HFFc6 (cell line): Measurements from ENCODE around the gene FRMPD4. TPM values are rescaled to one million over a fixed set of nuclear protein-coding genes. Genes with fewer than 3 reads are reported as not detected.
A peak's percentile ranks its signal among the peaks of the same experiment; 100 is the strongest.

ENCODE experiments used
- DNase-seq: peaks from one replicate; pipeline ENCODE4 v3.0.0-alpha.2; 2018
- H3K27ac Mint-ChIP-seq: 2 replicates; pipeline ENCODE4 v1.8.0; 2020; ENCODE audit warnings: mild to moderate bottlenecking, mixed read lengths
- H3K27me3 Mint-ChIP-seq: 2 replicates; pipeline ENCODE4 v1.8.0; 2021; ENCODE audit warnings: mild to moderate bottlenecking, moderate library complexity, mixed read lengths; ENCODE audit not compliant: insufficient read depth
- H3K36me3 Mint-ChIP-seq: 2 replicates; pipeline ENCODE4 v1.8.0; 2021; ENCODE audit warnings: low read depth, mixed read lengths
- H3K4me1 Mint-ChIP-seq: 2 replicates; pipeline ENCODE4 v1.8.0; 2020; ENCODE audit warnings: low read depth, mixed read lengths
- H3K4me3 Mint-ChIP-seq: 2 replicates; pipeline ENCODE4 v1.8.0; 2020; ENCODE audit warnings: mild to moderate bottlenecking, moderate library complexity, mixed read lengths
- H3K9me3 Mint-ChIP-seq: 2 replicates; pipeline ENCODE4 v1.8.0; 2020; ENCODE audit warnings: mild to moderate bottlenecking, mixed read lengths
- CTCF ChIP-seq: fragments of 200-600 bp; sonication (generic); IDR thresholded peaks from 2 replicates; pipeline ENCODE4 v1.5.0; 2021; ENCODE audit warnings: antibody characterized with exemption, mild to moderate bottlenecking
- total RNA-seq, 6 experiments: library from RNA; stranded (reverse); fragmentation: NEBNext Ultra II Directional; extraction: Animal tissue kit (Norgen Biotek cat#: 25700); gene quantifications; 2 replicates in 1 of 6; 3 replicates in 5 of 6; pipeline ENCODE4 v1.2.3, GENCODE V29; 2021

FRMPD4 gene
- total RNA-seq, 6 experiments from 2014 or later: 0.09 to 0.55 (median 0.47) TPM

- Mint-ChIP-seq H3K4me3 (no peak overlapping the region), H3K36me3 (no peaks in the 10 kb centered on the region), H3K27me3 (no peaks in the 10 kb centered on the region), H3K4me1 (no peaks in the 10 kb centered on the region), H3K9me3 (no peaks in the 10 kb centered on the region), H3K27ac (no peak overlapping the region)
- TF ChIP-seq CTCF: no peak
- DNase-seq: no peak
Measured at GRCh38 chrX:12548746-12549145, 410.5 kb downstream of the FRMPD4 start.

GRCh38 chrX:12554206-12554605 is 415.9 kb downstream of the FRMPD4 start:
- Mint-ChIP-seq H3K27me3 (no peaks in the 10 kb centered on the region), H3K27ac (no peak overlapping the region), H3K4me1 (no peaks in the 10 kb centered on the region), H3K36me3 (no peaks in the 10 kb centered on the region), H3K4me3 (no peak overlapping the region), H3K9me3 (no peaks in the 10 kb centered on the region)
- no peak for TF ChIP-seq CTCF
- no peak for DNase-seq

- peak; percentile 47 for DNase-seq
Measured at GRCh38 chrX:12563121-12563520, 424.8 kb downstream of the FRMPD4 start.

GRCh38 chrX:12564221-12564620 is 425.9 kb downstream of the FRMPD4 start:
- peaks cover 10% of the 10 kb centered on the region; the same call in 1 of the 2 replicates for H3K4me1 Mint-ChIP-seq
- H3K27me3 Mint-ChIP-seq: no peaks in the 10 kb centered on the region; the same call in none of the 2 replicates
- H3K4me3 Mint-ChIP-seq: no peak overlapping the region
- DNase-seq: no peak
- no peaks in the 10 kb centered on the region for H3K36me3 Mint-ChIP-seq
- TF ChIP-seq CTCF: no peak
- H3K9me3 Mint-ChIP-seq: no peaks in the 10 kb centered on the region
- no peak overlapping the region for H3K27ac Mint-ChIP-seq

More at GRCh38 chrX:12563121-12563520, 424.8 kb downstream of the FRMPD4 start:
- H3K4me1 Mint-ChIP-seq: peaks cover 10% of the 10 kb centered on the region; the same call in 1 of the 2 replicates
- H3K27me3 Mint-ChIP-seq: no peaks in the 10 kb centered on the region; the same call in none of the 2 replicates
- no peaks in the 10 kb centered on the region for H3K36me3 Mint-ChIP-seq
- no peak overlapping the region for H3K27ac Mint-ChIP-seq
- H3K4me3 Mint-ChIP-seq: peak overlapping the region; percentile 22; the same call in 1 of the 2 replicates
- no peaks in the 10 kb centered on the region for H3K9me3 Mint-ChIP-seq
- TF ChIP-seq CTCF: no peak

GRCh38 chrX:12567857-12568256 is 429.6 kb downstream of the FRMPD4 start:
- DNase-seq: no peak
- TF ChIP-seq CTCF: peak; percentile 72

More at GRCh38 chrX:12567857-12568256, 429.6 kb downstream of the FRMPD4 start:
- no peak overlapping the region for H3K27ac Mint-ChIP-seq
- H3K4me3 Mint-ChIP-seq: no peak overlapping the region
- H3K36me3 Mint-ChIP-seq: no peaks in the 10 kb centered on the region
- H3K27me3 Mint-ChIP-seq: no peaks in the 10 kb centered on the region; the same call in 1 of the 2 replicates
- H3K4me1 Mint-ChIP-seq: peaks cover 7% of the 10 kb centered on the region; the same call in 1 of the 2 replicates
- no peaks in the 10 kb centered on the region for H3K9me3 Mint-ChIP-seq
